Esophagus (tissue), 2 donors: ENCODE results near the gene RBM27. TPM values are rescaled to one million over a fixed set of nuclear protein-coding genes. Genes with fewer than 3 reads are reported as not detected.

Experiments used
- H3K27ac ChIP-seq, 2 donors: one replicate each; pipeline ENCODE4 v1.5.1; 2013; ENCODE audit warnings: low read depth in 2 of 2, mild to moderate bottlenecking in 2 of 2, inconsistent platforms in 1 of 2, low read length in 1 of 2, moderate library complexity in 1 of 2
- H3K27me3 ChIP-seq, 2 donors: one replicate each; pipeline ENCODE4 v1.6.1; 2013; ENCODE audit warnings: low read length in 2 of 2, control low read depth in 1 of 2, mild to moderate bottlenecking in 1 of 2; ENCODE audit not compliant: insufficient read depth in 2 of 2, control insufficient read depth in 1 of 2
- H3K36me3 ChIP-seq, 2 donors: one replicate each; pipeline ENCODE4 v1.6.1; 2013; ENCODE audit warnings: low read length in 1 of 2; ENCODE audit not compliant: control insufficient read depth in 2 of 2, insufficient read depth in 2 of 2
- H3K4me1 ChIP-seq, 2 donors: one replicate each; pipeline ENCODE4 v1.6.1; 2013; ENCODE audit warnings: low read length in 1 of 2; ENCODE audit not compliant: control insufficient read depth in 2 of 2, insufficient read depth in 2 of 2
- H3K4me3 ChIP-seq, 2 donors: one replicate each; pipeline ENCODE4 v1.5.1; 2013; ENCODE audit warnings: low read length in 2 of 2, mild to moderate bottlenecking in 2 of 2, low read depth in 1 of 2, moderate library complexity in 1 of 2
- H3K9me3 ChIP-seq, 2 donors: one replicate each; pipeline ENCODE4 v1.6.1; 2013; ENCODE audit warnings: mild to moderate bottlenecking in 2 of 2, low read depth in 1 of 2, low read length in 1 of 2, moderate library complexity in 1 of 2; ENCODE audit not compliant: control insufficient read depth in 2 of 2, insufficient read depth in 1 of 2
- WGBS, 2 donors: extraction: QIAGEN DNeasy Blood & Tissue Kit; methylation state at CpG; one replicate each; pipeline ENCODE4 v1.1.7; 2013; 5-methylcytosine and 5-hydroxymethylcytosine counted together
- polyA plus RNA-seq, 2 donors: library from polyadenylated mRNA; stranded (reverse); fragments of 200-250 nt; gene quantifications; one replicate each; pipeline ENCODE4 v1.2.3, GENCODE V29; 2013
- donor health status: healthy with polysubstance abuse.
- donor health status: Bipolar disorder and iron deficiency.

RBM27 gene
- polyA plus RNA-seq, 2 donors, result 4.3 to 5.1 TPM

- H3K36me3 ChIP-seq, result peaks cover 0 to 4% of the 10 kb centered on the region in 2 donors
- no peak overlapping the region for H3K4me3 ChIP-seq
- no peaks in the 10 kb centered on the region for H3K27me3 ChIP-seq
- whole genome bisulfite sequencing, 2 donors, result 90 to 93% methylated on average over 1 of the region's 1 CpG
- no peak overlapping the region for H3K27ac ChIP-seq
- H3K4me1 ChIP-seq, result no peaks in the 10 kb centered on the region
- H3K9me3 ChIP-seq, result no peaks in the 10 kb centered on the region
These were observed 18.6 kb downstream of the RBM27 start for GRCh38 chr5:146222005-146222404.

- Histone ChIP-seq H3K27me3 (no peaks in the 10 kb centered on the region), H3K36me3 (peaks cover 0 to 4% of the 10 kb centered on the region in 2 donors), H3K27ac (no peak overlapping the region), H3K4me3 (no peak overlapping the region), H3K4me1 (no peaks in the 10 kb centered on the region), H3K9me3 (no peaks in the 10 kb centered on the region)
- 100% methylated on average over 1 of the region's 1 CpG for WGBS, 2 donors
These were observed 19.8 kb downstream of the RBM27 start for GRCh38 chr5:146223179-146223578.

GRCh38 chr5:146229222-146229621 lies 25.8 kb downstream of the RBM27 start:
- peaks cover 2 to 9% of the 10 kb centered on the region in 2 donors for H3K36me3 ChIP-seq
- H3K27ac ChIP-seq, result no peak overlapping the region
- no peaks in the 10 kb centered on the region for H3K27me3 ChIP-seq
- H3K4me1 ChIP-seq, result no peaks in the 10 kb centered on the region
- H3K9me3 ChIP-seq, result no peaks in the 10 kb centered on the region
- no peak overlapping the region for H3K4me3 ChIP-seq

GRCh38 chr5:146232223-146232622 lies 28.8 kb downstream of the RBM27 start:
- Histone ChIP-seq H3K4me3 (no peak overlapping the region), H3K27me3 (no peaks in the 10 kb centered on the region), H3K27ac (no peak overlapping the region), H3K4me1 (no peaks in the 10 kb centered on the region), H3K36me3 (peaks cover 2 to 12% of the 10 kb centered on the region in 2 donors), H3K9me3 (no peaks in the 10 kb centered on the region)
- WGBS, 2 donors, result 82 to 90% methylated on average over 6 of the region's 6 CpGs

GRCh38 chr5:146233441-146233840 lies 30.0 kb downstream of the RBM27 start:
- 70 to 79% methylated on average over 5 of the region's 5 CpGs for WGBS, 2 donors
- peaks cover 2 to 15% of the 10 kb centered on the region in 2 donors for H3K36me3 ChIP-seq
- H3K27ac ChIP-seq, result no peak overlapping the region
- H3K4me3 ChIP-seq, result no peak overlapping the region
- no peaks in the 10 kb centered on the region for H3K9me3 ChIP-seq
- H3K4me1 ChIP-seq, result no peaks in the 10 kb centered on the region
- H3K27me3 ChIP-seq, result no peaks in the 10 kb centered on the region

- 58 to 92% methylated on average over 1 of the region's 1 CpG for WGBS, 2 donors
- Histone ChIP-seq H3K4me1 (no peaks in the 10 kb centered on the region), H3K27ac (no peak overlapping the region), H3K36me3 (peaks cover 0 to 6% of the 10 kb centered on the region in 2 donors), H3K9me3 (no peaks in the 10 kb centered on the region), H3K27me3 (no peaks in the 10 kb centered on the region), H3K4me3 (no peak overlapping the region)
These were observed 35.6 kb downstream of the RBM27 start for GRCh38 chr5:146238973-146239372.

- no peak overlapping the region for H3K4me3 ChIP-seq
- WGBS, 2 donors, result 89 to 93% methylated on average over 2 of the region's 2 CpGs
- H3K27ac ChIP-seq, result no peak overlapping the region
- H3K9me3 ChIP-seq, result no peaks in the 10 kb centered on the region
- peaks cover 0 to 6% of the 10 kb centered on the region in 2 donors for H3K36me3 ChIP-seq
- H3K4me1 ChIP-seq, result no peaks in the 10 kb centered on the region
- H3K27me3 ChIP-seq, result no peaks in the 10 kb centered on the region
These were observed 37.5 kb downstream of the RBM27 start for GRCh38 chr5:146240951-146241350.

GRCh38 chr5:146243247-146243646 lies 39.8 kb downstream of the RBM27 start:
- Histone ChIP-seq H3K4me1 (no peaks in the 10 kb centered on the region), H3K9me3 (no peaks in the 10 kb centered on the region), H3K27ac (no peak overlapping the region), H3K4me3 (no peak overlapping the region), H3K36me3 (peaks cover 0 to under 1% of the 10 kb centered on the region in 2 donors), H3K27me3 (no peaks in the 10 kb centered on the region)
- WGBS, 2 donors, result 90 to 92% methylated on average over 3 of the region's 3 CpGs

- 96 to 97% methylated on average over 5 of the region's 5 CpGs for WGBS, 2 donors
These were observed 45.2 kb downstream of the RBM27 start for GRCh38 chr5:146248561-146248960.

GRCh38 chr5:146249801-146250200 lies 46.4 kb downstream of the RBM27 start:
- Histone ChIP-seq H3K27me3 (no peaks in the 10 kb centered on the region), H3K9me3 (no peaks in the 10 kb centered on the region), H3K27ac (no peak overlapping the region), H3K4me3 (no peak overlapping the region), H3K4me1 (no peaks in the 10 kb centered on the region), H3K36me3 (peaks cover 5% of the 10 kb centered on the region in 2 donors)
- WGBS, 2 donors, result 97 to 99% methylated on average over 4 of the region's 4 CpGs

More at GRCh38 chr5:146248561-146248960, 45.2 kb downstream of the RBM27 start:
- H3K9me3 ChIP-seq, result no peaks in the 10 kb centered on the region
- H3K27ac ChIP-seq, result no peak overlapping the region
- no peaks in the 10 kb centered on the region for H3K4me1 ChIP-seq
- H3K4me3 ChIP-seq, result no peak overlapping the region
- peaks cover 5% of the 10 kb centered on the region in 2 donors for H3K36me3 ChIP-seq
- no peaks in the 10 kb centered on the region for H3K27me3 ChIP-seq
